ENCODE measurements around the gene KLHDC4.
"Not testable (repeated sequence)": the region's sequence is repeated elsewhere in the genome, so short reads cannot be mapped to it uniquely, and the experiment has no call there.

Gene KLHDC4

GRCh38 chr16:87685405-87685755 lies 80.4 kb downstream of the KLHDC4 start:
- no peak overlapping the region for H3K4me3 Mint-ChIP-seq
- H3K4me1 Mint-ChIP-seq = peaks cover 12% of the 10 kb centered on the region
- H3K27me3 Mint-ChIP-seq = no peaks in the 10 kb centered on the region
- H3K36me3 Mint-ChIP-seq (ENCODE audit: low read depth) = no peaks in the 10 kb centered on the region
- DNase-seq = no peak
- no peak for ATAC-seq
- no peaks in the 10 kb centered on the region for H3K9me3 Mint-ChIP-seq
- no peak overlapping the region for H3K27ac Mint-ChIP-seq

DNA sequence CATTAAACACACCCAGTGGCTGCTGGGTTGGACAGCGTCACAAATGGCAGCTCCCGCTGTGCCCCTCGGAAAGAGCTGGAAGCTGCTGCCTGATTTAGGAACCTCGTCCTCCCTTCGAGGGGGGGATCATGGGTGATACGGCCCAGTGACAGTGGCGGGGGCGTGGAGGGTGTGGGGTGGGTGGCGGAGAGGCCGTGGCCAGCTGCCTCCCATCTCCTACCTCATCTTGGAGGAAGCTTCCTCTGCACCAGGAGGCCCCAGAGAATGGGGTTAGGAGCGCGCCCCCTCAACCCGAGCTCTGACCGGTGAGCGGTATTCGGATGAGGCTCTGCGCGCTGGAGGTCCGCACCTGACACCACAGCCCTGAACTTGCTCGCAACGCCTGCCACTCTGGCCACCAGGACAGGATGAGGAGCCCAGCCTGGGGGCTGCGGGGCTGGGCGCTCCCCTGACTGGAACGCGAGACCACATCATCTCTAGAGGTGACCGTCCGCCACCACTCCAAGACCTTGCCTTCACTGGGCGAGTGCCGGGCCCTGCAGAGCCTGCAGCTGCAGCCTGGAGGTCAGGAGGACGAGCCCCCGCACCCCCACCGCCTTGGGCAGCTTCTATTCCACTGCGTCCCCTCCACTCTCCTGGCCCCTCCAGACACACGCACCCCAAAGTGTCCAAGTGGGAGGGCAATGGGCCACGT lies 80.9 kb downstream of the KLHDC4 start:
- H3K4me1 Mint-ChIP-seq = peaks cover 12% of the 10 kb centered on the region
- ATAC-seq (no peak), DNase-seq (no peak)
- H3K27ac Mint-ChIP-seq = no peak overlapping the region
- H3K9me3 Mint-ChIP-seq = no peaks in the 10 kb centered on the region
- H3K4me3 Mint-ChIP-seq = no peak overlapping the region
- H3K36me3 Mint-ChIP-seq (ENCODE audit: low read depth) = no peaks in the 10 kb centered on the region
- no peaks in the 10 kb centered on the region for H3K27me3 Mint-ChIP-seq

DNA sequence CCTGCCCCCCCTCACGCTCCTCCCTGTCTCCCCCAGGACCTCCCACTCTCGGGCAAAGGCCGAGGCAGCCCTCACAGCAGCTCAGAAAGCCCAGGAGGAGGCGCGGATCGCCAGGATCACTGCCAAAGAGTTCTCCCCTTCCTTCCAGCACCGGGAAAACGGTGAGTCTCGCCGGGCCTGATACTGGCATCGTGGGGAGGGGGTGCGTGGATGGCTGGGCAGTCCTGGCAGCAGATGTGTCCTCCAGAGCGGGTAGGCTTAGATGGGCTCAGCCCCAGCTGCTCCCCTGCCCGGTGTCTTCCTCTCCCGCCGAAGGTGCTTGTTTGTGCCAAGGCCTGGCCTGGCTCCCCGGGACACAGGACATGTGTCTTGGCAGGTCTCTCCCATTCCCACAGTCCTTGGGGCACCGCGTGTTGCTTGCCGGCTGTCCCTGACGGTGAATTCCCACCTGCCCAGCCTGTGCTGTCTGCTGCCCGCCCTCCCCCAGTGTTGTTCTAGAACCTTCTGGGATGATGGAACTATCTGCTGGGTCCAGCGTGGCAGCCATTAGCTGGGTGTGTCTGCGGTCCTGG lies 81.6 kb downstream of the KLHDC4 start:
- ATAC-seq = no peak
- Mint-ChIP-seq H3K27ac (no peak overlapping the region), H3K9me3 (no peaks in the 10 kb centered on the region), H3K4me3 (no peak overlapping the region), H3K36me3 (ENCODE audit: low read depth) (no peaks in the 10 kb centered on the region), H3K4me1 (peaks cover 12% of the 10 kb centered on the region), H3K27me3 (no peaks in the 10 kb centered on the region)
- no peak for DNase-seq

DNA sequence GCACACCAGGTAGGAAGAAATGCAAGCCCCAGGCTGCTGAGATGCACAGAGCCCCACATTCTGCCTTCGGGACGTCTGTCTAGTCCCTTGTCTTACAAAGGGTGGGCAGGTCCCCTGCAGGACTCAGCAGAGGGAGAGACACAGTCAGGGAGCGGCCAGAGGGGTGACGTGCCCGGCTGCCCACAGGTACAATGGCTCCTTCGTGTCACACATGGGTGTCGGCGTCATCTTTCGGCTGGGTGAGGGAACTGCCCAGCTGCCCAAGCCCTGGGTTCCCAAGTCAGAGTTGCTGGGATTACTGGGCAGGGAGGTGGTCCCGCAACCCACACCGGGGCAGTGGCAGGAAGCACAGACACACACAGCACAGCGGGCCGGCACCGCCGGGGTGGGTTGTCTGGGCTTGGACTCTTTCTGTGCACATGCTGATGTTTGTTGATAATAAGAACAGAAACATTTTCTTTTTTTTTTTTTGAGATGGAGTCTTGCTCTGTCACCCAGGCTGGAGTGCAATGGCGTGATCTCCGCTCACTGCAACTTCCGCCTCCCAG lies 82.9 kb downstream of the KLHDC4 start:
- Mint-ChIP-seq H3K27ac (no peak overlapping the region), H3K27me3 (peaks cover 2% of the 10 kb centered on the region), H3K4me1 (peaks cover 12% of the 10 kb centered on the region), H3K4me3 (no peak overlapping the region), H3K36me3 (ENCODE audit: low read depth) (no peaks in the 10 kb centered on the region), H3K9me3 (no peaks in the 10 kb centered on the region)
- no peak for ATAC-seq
- DNase-seq = no peak

GRCh38 chr16:87681981-87682570 lies 83.7 kb downstream of the KLHDC4 start:
- Mint-ChIP-seq H3K27me3 (peaks cover 2% of the 10 kb centered on the region), H3K36me3 (ENCODE audit: low read depth) (no peaks in the 10 kb centered on the region), H3K27ac (no peak overlapping the region), H3K4me3 (no peak overlapping the region), H3K9me3 (no peaks in the 10 kb centered on the region), H3K4me1 (peaks cover 12% of the 10 kb centered on the region)
- ATAC-seq (peak; percentile 70), DNase-seq (peak; percentile 25)

DNA sequence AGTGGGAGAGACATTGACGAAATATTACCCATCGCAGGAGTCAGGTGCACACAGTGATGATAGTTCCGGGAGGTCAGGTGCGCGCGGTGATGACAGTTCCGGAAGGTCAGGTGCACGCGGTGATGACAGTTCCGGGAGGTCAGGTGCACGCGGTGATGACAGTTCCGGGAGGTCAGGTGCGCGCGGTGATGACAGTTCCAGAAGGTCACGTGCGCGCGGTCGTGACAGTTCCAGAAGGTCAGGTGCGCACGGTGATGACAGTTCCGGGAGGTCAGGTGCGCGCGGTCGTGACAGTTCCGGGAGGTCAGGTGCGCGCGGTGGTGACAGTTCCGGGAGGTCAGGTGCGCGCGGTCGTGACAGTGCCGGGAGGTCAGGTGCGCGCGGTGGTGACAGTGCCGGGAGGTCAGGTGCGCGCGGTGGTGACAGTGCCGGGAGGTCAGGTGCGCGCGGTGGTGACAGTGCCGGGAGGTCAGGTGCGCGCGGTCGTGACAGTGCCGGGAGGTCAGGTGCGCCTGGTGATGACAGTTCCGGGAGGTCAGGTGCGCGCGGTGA lies 84.7 kb downstream of the KLHDC4 start:
- H3K4me3 Mint-ChIP-seq; DNase-seq; ATAC-seq; H3K27ac Mint-ChIP-seq; H3K9me3 Mint-ChIP-seq; H3K27me3 Mint-ChIP-seq; H3K36me3 Mint-ChIP-seq (ENCODE audit: low read depth): not testable (repeated sequence)
- H3K4me1 Mint-ChIP-seq = peaks cover 12% of the 10 kb centered on the region

GRCh38 chr16:87680272-87680644 lies 85.5 kb downstream of the KLHDC4 start:
- Mint-ChIP-seq H3K4me3 (no peak overlapping the region), H3K4me1 (peaks cover 12% of the 10 kb centered on the region), H3K27me3 (peaks cover 2% of the 10 kb centered on the region), H3K36me3 (ENCODE audit: low read depth) (no peaks in the 10 kb centered on the region), H3K27ac (no peak overlapping the region), H3K9me3 (no peaks in the 10 kb centered on the region)
- ATAC-seq = no peak
- no peak for DNase-seq

- Mint-ChIP-seq H3K36me3 (ENCODE audit: low read depth) (no peaks in the 10 kb centered on the region), H3K4me3 (no peak overlapping the region), H3K27ac (no peak overlapping the region), H3K27me3 (peaks cover 2% of the 10 kb centered on the region), H3K9me3 (no peaks in the 10 kb centered on the region), H3K4me1 (peaks cover 12% of the 10 kb centered on the region)
- ATAC-seq = no peak
- DNase-seq = no peak
These were observed 86.1 kb downstream of the KLHDC4 start for GRCh38 chr16:87679593-87680271.

DNA sequence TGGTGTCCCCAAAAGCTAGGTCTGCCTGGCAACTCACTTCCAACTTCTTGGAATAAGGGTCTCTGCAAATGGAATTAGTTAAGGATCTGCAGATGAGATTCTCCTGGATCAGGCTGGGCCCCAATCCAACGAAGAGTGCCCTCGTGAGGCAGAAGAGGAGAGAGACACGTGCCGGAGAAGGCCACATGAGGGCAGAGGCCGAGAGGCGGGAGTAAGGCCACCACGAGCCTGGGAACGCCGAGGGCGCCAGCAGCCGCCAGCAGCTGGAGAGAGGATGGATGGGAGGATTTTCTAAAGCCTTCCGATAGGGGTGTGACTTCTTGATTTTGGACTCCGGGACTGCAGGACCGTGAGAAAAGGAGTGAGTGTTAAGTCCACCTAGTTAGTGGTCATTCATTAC lies 87.2 kb downstream of the KLHDC4 start:
- Mint-ChIP-seq H3K27me3 (peaks cover 2% of the 10 kb centered on the region), H3K4me3 (no peak overlapping the region), H3K36me3 (ENCODE audit: low read depth) (no peaks in the 10 kb centered on the region), H3K9me3 (no peaks in the 10 kb centered on the region), H3K27ac (no peak overlapping the region), H3K4me1 (peaks cover 12% of the 10 kb centered on the region)
- DNase-seq (no peak), ATAC-seq (no peak)

- peaks cover 2% of the 10 kb centered on the region for H3K27me3 Mint-ChIP-seq
- H3K9me3 Mint-ChIP-seq = no peaks in the 10 kb centered on the region
- DNase-seq (no peak), ATAC-seq (no peak)
- H3K4me3 Mint-ChIP-seq = no peak overlapping the region
- H3K4me1 Mint-ChIP-seq = peaks cover 12% of the 10 kb centered on the region
- H3K36me3 Mint-ChIP-seq (ENCODE audit: low read depth) = no peaks in the 10 kb centered on the region
- H3K27ac Mint-ChIP-seq = no peak overlapping the region
These were observed 88.0 kb downstream of the KLHDC4 start for GRCh38 chr16:87677830-87678229.

- Mint-ChIP-seq H3K4me1 (no peaks in the 10 kb centered on the region), H3K27ac (no peak overlapping the region), H3K27me3 (peaks cover 2% of the 10 kb centered on the region), H3K36me3 (ENCODE audit: low read depth) (no peaks in the 10 kb centered on the region), H3K9me3 (no peaks in the 10 kb centered on the region), H3K4me3 (no peak overlapping the region)
- DNase-seq (no peak), ATAC-seq (no peak)
These were observed 90.6 kb downstream of the KLHDC4 start for GRCh38 chr16:87675111-87675719.

DNA sequence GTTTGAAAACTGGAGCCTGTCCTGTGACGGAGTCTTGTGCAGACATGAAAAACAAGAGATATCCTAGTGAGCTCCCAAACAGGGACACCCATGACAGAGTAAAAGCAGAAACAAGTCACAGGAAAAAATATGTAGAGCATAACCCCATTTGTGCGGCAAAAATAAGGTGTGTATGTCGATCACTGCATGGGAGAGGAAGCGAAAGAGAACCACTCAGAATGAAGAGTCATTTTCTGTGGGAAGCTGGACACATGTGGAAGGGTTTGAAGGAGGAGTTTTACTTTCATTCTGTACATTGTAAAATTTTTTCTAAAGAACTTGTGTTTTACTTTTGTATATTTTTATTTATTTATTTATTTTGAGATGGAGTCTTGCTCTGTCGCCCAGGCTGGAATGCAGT lies 91.4 kb downstream of the KLHDC4 start:
- Mint-ChIP-seq H3K36me3 (ENCODE audit: low read depth) (no peaks in the 10 kb centered on the region), H3K27ac (no peak overlapping the region), H3K4me3 (no peak overlapping the region), H3K9me3 (no peaks in the 10 kb centered on the region), H3K27me3 (peaks cover 2% of the 10 kb centered on the region), H3K4me1 (no peaks in the 10 kb centered on the region)
- DNase-seq (no peak), ATAC-seq (no peak)

GRCh38 chr16:87671715-87672270 lies 94.0 kb downstream of the KLHDC4 start:
- Mint-ChIP-seq H3K27ac (no peak overlapping the region), H3K4me3 (no peak overlapping the region), H3K36me3 (ENCODE audit: low read depth) (no peaks in the 10 kb centered on the region), H3K4me1 (no peaks in the 10 kb centered on the region), H3K27me3 (peaks cover 3% of the 10 kb centered on the region), H3K9me3 (no peaks in the 10 kb centered on the region)
- DNase-seq (no peak), ATAC-seq (no peak)

GRCh38 chr16:87671221-87671620 lies 94.6 kb downstream of the KLHDC4 start:
- peaks cover 3% of the 10 kb centered on the region for H3K27me3 Mint-ChIP-seq
- DNase-seq = no peak
- H3K9me3 Mint-ChIP-seq = no peaks in the 10 kb centered on the region
- no peaks in the 10 kb centered on the region for H3K36me3 Mint-ChIP-seq (ENCODE audit: low read depth)
- H3K27ac Mint-ChIP-seq = no peak overlapping the region
- no peak for ATAC-seq
- no peak overlapping the region for H3K4me3 Mint-ChIP-seq
- H3K4me1 Mint-ChIP-seq = no peaks in the 10 kb centered on the region

Measured in activated naive CD8-positive, alpha-beta T cell treated with anti-CD3 and anti-CD28 coated beads, Interleukin-2, amount 50 U/mL, for 24 hours (primary cell).